ENCODE results near the gene ATG3. TPM values are rescaled to one million over a fixed set of nuclear protein-coding genes. Genes with fewer than 3 reads are reported as not detected.

The ATG3 gene
- total RNA-seq, 1 experiment from 2014 or later: 75.1 TPM

DNA sequence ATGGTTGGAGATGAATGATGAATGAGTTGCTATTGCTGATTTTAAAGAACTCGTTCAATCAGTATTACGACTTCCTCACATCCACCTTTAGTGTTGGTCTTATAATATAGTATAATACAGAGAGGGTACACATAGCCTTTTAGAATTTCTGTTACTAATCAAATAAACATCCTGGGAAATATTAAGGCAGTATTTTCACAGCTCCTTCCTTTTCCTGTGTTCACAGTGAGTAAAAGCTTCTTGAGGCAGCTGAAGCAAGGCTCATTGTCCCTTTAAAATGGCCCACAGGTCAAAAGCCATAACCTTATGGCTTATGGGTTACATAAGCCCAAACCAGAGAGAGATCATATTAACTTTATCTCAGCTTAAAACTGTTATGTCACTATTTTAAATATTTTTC is 61.1 kb downstream of the ATG3 start:
- CTCF ChIA-PET: no interaction called here
- Histone ChIP-seq H3K4me3 (ENCODE audit: low read depth in 2 of 2, low read length in 2 of 2) (no peak overlapping the region), H3K36me3 (ENCODE audit: control insufficient read depth, insufficient read depth, low read length) (no peaks in the 10 kb centered on the region), H3K9me3 (ENCODE audit: control insufficient read depth, insufficient read depth, low read depth, low read length) (no peaks in the 10 kb centered on the region), H3K27me3 (ENCODE audit: control insufficient read depth, insufficient read depth, low read length) (no peaks in the 10 kb centered on the region; the same call in 1 of the 2 replicates), H3K27ac (ENCODE audit: low read length) (no peak overlapping the region), H3K4me1 (ENCODE audit: control insufficient read depth, insufficient read depth, low read length) (no peaks in the 10 kb centered on the region)
- POLR2A ChIA-PET: no interaction called here
- DNase-seq (ENCODE audit: low read depth, low spot score) (no peak), ATAC-seq (no peak)
- in situ Hi-C loops (cut with HindIII; ENCODE audit: low pct_unique_long_range_greater_than_20kb, low sequenced_read_pairs): no loop called here
- TF ChIP-seq SIN3A (IDR thresholded peaks at IDR 0.05; ENCODE audit: borderline replicate concordance, insufficient read depth, low read depth, low read length) (no peak), POLR2AphosphoS5 (IDR thresholded peaks at IDR 0.05; ENCODE audit: low read depth, low read length) (no peak), TCF7L2 (IDR thresholded peaks at IDR 0.05; ENCODE audit: low read depth, low read length) (no peak)
- TF ChIP-seq, protein P1, sequence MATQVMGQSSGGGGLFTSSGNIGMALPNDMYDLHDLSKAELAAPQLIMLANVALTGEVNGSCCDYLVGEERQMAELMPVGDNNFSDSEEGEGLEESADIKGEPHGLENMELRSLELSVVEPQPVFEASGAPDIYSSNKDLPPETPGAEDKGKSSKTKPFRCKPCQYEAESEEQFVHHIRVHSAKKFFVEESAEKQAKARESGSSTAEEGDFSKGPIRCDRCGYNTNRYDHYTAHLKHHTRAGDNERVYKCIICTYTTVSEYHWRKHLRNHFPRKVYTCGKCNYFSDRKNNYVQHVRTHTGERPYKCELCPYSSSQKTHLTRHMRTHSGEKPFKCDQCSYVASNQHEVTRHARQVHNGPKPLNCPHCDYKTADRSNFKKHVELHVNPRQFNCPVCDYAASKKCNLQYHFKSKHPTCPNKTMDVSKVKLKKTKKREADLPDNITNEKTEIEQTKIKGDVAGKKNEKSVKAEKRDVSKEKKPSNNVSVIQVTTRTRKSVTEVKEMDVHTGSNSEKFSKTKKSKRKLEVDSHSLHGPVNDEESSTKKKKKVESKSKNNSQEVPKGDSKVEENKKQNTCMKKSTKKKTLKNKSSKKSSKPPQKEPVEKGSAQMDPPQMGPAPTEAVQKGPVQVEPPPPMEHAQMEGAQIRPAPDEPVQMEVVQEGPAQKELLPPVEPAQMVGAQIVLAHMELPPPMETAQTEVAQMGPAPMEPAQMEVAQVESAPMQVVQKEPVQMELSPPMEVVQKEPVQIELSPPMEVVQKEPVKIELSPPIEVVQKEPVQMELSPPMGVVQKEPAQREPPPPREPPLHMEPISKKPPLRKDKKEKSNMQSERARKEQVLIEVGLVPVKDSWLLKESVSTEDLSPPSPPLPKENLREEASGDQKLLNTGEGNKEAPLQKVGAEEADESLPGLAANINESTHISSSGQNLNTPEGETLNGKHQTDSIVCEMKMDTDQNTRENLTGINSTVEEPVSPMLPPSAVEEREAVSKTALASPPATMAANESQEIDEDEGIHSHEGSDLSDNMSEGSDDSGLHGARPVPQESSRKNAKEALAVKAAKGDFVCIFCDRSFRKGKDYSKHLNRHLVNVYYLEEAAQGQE (IDR thresholded peaks at IDR 0.05; ENCODE audit: insufficient read depth in 1 of 2, low read depth in 2 of 2, low read length in 1 of 2): no peak
- TF ChIP-seq, protein P2, sequence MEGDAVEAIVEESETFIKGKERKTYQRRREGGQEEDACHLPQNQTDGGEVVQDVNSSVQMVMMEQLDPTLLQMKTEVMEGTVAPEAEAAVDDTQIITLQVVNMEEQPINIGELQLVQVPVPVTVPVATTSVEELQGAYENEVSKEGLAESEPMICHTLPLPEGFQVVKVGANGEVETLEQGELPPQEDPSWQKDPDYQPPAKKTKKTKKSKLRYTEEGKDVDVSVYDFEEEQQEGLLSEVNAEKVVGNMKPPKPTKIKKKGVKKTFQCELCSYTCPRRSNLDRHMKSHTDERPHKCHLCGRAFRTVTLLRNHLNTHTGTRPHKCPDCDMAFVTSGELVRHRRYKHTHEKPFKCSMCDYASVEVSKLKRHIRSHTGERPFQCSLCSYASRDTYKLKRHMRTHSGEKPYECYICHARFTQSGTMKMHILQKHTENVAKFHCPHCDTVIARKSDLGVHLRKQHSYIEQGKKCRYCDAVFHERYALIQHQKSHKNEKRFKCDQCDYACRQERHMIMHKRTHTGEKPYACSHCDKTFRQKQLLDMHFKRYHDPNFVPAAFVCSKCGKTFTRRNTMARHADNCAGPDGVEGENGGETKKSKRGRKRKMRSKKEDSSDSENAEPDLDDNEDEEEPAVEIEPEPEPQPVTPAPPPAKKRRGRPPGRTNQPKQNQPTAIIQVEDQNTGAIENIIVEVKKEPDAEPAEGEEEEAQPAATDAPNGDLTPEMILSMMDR (IDR thresholded peaks at IDR 0.05): no peak
- intact Hi-C loops (cut with micrococcal nuclease; ENCODE audit: unreplicated experiment): no loop called here
- BruUV-seq (replicated peaks): no TSS peak

DNA sequence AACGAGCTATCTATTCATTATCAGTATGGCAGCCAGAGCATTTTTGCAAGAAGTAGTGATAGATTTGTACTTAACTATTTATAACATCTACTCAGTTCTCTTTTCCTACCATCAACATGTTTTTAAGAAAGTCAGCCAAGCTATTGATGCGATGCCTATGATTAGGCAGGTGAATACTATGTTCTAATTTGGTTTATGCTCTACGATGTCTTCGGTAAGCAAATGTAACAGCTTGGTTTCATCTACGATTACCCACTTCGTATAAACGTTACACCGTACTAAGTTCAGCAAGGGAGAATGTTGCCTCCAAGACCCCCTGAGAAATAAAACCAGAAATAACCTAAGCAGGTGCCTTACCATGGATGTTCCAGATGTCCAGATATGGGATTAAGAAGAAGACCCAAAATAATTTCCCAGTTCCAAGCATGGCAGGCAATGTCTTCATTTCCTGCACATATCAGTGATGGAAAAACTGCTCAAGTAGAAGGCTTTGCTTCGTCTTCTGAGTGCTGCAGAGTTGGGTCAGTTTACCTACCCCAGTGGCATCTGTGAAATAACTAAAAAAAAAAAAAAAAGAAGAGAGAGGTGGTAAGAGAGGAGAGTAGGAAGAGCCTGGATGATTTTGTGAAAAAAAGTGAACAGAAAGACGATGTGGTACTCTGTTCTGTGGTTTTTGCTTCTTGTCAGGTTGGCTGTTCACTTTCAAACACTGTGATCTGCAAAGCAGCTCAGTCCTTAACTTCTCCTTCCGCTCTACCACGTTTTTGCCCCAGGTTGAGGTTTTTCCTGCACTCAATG is 62.6 kb downstream of the ATG3 start, which contains the start of gene BTLA:
TSS of gene BTLA (minus strand) at position 559 of the 798 bp plus-strand sequence. CDS start at position 445, 114 bp downstream.
- POLR2A ChIA-PET: no interaction called here
- intact Hi-C loops (cut with micrococcal nuclease; ENCODE audit: unreplicated experiment) (no loop called here), in situ Hi-C loops (cut with HindIII; ENCODE audit: low pct_unique_long_range_greater_than_20kb, low sequenced_read_pairs) (no loop called here)
- no TSS peak for BruUV-seq (replicated peaks)
- no peaks in the 10 kb centered on the region for H3K9me3 ChIP-seq (ENCODE audit: control insufficient read depth, insufficient read depth, low read depth, low read length)
- DNase-seq (ENCODE audit: low read depth, low spot score): no peak
- H3K27ac ChIP-seq (ENCODE audit: low read length): no peak within 1 kb of the TSS
- no peaks in the 10 kb centered on the region for H3K4me1 ChIP-seq (ENCODE audit: control insufficient read depth, insufficient read depth, low read length)
- TF ChIP-seq TCF7L2 (IDR thresholded peaks at IDR 0.05; ENCODE audit: low read depth, low read length) (no peak), SIN3A (IDR thresholded peaks at IDR 0.05; ENCODE audit: borderline replicate concordance, insufficient read depth, low read depth, low read length) (no peak)
- TF ChIP-seq, protein P2 (IDR thresholded peaks at IDR 0.05): no peak
- CTCF ChIA-PET: no interaction called here
- H3K27me3 ChIP-seq (ENCODE audit: control insufficient read depth, insufficient read depth, low read length): no peaks in the 10 kb centered on the region; the same call in 1 of the 2 replicates
- H3K4me3 ChIP-seq (ENCODE audit: low read depth in 2 of 2, low read length in 2 of 2): no peak within 1 kb of the TSS
- H3K36me3 ChIP-seq (ENCODE audit: control insufficient read depth, insufficient read depth, low read length): no peaks in the 10 kb centered on the region
- no peak for ATAC-seq
